HG02852 (cell line): Measurements from ENCODE around the gene SAMD11.
"Not testable (repeated sequence)": the region's sequence is repeated elsewhere in the genome, so short reads cannot be mapped to it uniquely, and the experiment has no call there.

Experiments
- ATAC-seq: cut with Tn5 transposase; IDR thresholded peaks from one replicate; pipeline ENCODE4 v1.9.1; 2021; ENCODE audit warnings: mild to moderate bottlenecking, moderate library complexity; ENCODE audit not compliant: unreplicated experiment

Gene SAMD11

DNA sequence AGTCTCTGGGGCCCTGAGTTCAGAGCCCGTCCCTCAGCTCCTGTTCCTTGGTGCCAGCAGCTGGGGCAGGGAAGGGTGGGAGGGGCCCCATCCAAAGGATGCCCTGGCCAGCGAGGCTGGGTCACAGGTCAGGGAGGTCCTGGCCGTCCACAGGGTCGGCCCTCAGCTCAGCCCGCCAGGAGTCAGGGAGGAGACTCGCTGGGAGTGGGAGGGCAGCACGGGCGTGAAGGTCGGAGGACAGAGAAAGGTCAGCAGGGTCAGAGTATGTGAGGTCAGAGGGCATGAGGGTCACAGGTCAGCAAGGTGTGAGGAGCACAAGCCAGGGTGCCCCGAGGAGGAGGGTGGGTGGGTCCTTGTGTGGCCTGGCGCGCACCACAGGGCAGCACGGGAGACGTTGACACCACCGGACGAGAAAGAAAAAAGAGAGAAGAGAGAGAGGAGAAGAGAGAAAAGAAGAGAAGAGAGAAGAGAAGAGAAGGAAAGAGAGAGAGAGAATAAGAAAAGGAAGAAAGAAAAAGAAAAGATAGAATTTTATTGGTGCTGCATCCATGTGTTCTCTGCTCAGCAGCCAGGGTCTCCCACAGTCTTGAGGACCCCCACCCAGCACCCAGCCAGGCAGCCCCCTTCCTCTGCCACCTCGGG is 51.1 kb downstream of the SAMD11 start:
- ATAC-seq = no peak

DNA sequence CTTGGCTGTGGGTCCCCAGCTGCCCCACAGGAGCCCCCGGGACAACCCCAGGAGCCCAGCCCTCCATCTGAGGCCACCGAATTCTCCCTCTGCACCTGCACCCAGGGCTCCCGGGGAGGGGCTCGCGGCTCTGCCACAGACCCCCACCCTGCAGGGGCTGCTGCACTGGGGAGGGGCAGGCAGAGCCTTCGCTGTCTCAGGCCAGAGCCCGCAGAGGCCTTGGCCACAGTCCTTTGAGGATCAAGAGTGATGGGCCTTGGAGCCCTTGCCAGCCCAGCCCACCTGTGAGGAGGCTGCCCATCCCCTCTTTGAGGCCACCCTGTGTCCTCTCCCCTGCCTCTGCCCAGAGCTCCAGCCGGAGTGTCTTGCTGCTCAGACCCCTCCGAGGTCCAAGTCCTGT is 51.6 kb downstream of the SAMD11 start:
- no peak for ATAC-seq

DNA sequence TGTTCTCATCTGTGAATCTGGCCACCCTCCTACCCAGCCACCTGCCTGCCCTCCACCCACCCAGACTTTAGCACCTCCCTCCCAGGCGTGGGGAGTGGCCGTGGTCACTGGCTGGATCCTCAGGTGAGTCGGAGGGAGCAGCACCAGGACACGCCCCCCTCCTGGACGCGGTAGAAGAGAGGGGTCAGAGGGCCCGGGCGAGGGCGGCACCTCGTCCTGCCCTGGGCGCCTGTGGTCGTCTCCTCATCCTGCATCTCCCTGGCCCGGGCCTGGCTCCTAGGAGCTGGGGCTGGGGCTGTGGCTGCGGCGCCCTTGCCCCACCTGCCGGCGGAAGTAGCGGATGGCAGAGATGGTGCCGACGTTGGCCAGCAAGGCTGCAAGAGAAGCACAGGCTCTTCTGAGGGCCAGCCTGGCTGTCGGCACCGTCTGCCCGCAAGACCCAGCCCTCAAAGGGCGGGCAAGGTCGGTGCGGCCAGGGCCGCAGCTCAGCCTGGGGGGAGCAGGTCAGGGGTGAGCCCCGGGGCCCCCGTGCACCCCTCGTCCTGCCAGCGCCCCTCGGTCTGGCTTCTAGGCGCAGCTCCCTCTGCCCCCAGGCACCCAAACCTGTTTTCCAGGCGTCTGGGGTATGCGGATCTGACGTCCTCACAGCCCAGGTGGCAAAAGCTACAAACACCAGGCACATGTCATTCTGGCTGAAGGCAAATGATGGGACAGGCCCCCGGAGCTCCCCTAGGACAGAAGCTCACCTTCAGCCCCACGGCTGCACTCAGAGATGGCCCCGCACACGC is 52.4 kb downstream of the SAMD11 start:
- no peak for ATAC-seq

DNA sequence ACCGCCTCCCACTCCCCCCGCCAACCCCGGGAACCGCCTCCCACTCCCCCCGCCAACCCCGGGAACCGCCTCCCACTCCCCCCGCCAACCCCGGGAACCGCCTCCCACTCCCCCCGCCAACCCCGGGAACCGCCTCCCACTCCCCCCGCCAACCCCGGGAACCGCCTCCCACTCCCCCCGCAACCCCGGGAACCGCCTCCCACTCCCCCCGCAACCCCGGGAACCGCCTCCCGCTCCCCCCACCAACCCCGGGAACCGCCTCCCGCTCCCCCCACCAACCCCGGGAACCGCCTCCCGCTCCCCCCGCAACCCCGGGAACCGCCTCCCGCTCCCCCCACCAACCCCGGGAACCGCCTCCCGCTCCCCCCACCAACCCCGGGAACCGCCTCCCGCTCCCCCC is 53.1 kb downstream of the SAMD11 start:
- not testable (repeated sequence) for ATAC-seq

DNA sequence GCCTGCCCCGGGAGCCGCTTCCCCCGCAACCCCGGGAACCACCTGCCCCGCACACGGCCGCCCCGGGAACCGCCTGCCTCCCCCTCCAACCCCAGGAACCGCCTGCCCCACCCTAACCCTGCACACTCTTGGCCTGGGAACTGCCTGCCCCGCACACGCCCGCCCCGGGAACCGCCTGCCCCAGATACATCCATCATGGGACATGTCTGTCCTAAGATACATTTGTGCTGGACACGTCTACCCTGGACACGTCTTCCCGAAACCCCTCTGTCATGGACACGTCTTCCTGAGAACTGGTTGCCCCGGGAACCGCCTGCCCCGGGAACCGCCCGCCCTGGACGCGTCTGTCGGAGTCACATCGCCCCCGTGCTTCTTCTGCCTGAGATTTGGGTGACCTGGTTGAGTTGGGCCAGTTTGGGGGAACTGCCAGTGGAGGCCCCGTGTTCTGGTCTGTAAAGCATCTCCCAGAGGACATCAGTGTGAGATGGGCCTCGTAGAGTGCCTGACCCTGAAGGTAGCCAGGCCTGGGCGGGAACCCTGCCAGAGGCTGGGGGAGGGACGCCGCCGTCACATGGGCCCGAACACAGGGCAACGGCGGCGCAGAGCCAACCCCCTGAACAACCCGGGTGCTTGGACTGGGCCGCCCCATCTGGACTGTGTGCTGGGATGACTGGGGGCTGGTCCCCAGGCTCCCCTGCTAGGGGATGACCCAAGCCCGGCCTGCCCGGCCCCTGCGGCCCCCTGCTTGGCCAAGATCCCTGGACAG is 54.5 kb downstream of the SAMD11 start:
- no peak for ATAC-seq

DNA sequence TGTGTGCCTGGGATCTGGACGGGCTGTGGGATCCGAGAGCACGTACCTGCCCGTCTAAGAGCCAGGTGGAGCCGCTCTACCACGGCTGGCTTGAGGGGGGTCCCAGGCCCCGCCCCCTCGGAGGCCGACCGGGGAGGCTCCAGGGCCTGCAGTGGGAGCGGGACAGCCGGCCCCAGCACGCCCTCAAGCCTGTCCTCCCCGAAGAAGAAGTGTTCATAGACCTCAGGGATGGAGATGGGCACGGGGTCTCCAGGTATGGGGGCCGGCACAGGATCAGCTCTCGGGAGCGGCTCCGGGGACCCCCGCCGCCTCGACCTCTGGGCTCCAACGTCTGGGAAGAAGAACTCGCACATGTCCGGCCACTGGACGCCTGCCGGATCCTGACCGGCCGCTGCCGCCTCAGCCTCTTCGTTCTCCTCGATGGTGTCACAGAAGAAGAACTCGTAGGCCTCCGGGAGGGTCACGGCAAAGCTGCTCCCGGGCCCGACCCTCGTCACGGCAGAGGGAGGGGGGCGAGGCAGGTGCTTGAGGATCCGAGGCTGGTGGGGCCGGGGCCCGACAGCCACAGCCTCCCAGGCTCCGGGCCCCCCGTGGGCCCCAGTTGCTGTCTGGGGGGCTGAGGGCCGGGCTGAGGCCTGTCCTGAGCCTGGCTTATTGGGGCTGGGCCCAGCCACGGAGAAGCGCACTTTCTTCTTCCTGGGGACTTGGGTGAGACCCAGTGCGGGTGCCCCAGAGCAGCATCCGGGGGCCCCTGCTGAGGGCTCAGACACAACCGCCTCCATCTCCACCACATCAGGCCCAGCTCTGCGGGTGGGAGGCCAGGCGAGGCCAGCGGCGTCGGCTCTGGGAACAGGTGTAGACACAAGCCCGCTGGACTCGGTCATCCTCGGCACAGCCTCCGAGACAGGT is 55.4 kb downstream of the SAMD11 start:
- no peak for ATAC-seq

DNA sequence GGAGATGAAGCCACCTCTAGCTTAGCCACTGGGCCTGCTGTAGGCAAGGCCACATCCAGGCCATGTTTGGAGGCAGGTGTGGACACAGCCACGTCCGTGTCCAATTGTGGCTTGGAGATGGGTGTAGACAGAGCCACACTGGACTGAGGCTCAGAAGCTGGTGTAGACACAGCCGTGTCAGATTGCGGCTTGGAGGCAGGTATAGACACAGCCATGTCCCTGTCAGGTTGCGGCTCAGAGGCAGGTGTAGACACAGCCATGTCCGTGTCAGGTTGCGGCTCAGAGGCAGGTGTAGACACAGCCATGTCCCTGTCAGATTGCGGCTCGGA is 56.0 kb downstream of the SAMD11 start:
- ATAC-seq = no peak

DNA sequence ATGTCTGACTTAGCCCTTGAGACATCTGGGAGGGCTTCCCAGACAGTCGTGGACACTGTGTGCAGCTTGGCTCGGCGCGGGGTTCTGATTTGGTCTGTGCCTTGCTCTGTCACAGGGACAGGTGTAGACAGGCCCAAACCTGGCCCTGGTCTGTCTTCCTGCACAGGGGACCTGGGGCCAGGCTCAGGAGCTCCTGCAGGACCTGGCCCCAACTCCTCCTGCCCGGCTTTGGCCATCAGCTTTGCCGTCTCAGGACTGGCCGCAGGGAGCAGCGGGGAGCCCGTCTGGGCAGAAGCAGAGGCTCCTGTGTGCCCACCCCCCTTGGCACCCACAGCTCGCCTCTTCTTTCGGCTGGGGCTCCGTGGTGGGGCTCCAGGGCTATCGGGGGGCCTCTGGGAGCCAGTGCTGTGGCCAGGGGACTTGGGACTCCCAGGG is 56.4 kb downstream of the SAMD11 start:
- ATAC-seq = no peak

DNA sequence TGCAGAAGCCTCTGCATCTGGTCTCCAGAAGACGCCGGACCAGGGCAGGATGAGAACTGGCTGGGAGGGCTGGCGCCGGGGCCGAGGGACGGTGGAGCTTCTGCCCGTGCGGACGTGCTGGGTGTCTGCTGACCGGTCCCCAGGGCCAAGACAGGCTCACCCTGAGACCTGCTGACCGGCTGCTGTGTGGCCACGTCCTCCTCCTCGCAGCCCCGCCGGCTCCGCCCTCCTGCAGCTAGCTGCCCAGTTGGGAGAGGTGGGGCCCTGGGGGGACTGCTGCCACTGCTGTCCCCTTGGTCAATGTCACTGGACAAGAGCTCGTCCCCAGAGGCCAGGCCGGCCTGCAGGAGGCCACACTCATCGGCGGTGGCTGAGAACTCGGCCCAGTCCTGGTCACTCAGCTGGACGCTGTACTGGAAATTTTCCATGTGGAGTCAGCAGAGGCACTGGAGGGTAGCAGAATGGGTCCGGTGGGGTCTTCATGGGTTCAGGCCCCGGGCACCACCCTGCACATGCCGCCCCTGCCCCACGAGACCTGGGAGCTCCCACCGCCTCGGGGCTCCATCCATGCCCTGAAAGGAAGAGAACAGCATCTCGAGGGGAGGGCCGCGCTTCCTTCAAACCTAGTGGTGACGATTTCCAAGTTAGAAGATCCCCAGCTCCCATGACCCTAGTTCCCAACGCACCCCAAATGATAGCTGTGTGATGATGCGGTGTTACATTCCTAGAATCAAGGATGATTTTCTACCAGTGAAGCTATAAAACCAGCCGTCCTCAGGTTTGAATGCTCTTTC is 57.1 kb downstream of the SAMD11 start:
- no peak for ATAC-seq

DNA sequence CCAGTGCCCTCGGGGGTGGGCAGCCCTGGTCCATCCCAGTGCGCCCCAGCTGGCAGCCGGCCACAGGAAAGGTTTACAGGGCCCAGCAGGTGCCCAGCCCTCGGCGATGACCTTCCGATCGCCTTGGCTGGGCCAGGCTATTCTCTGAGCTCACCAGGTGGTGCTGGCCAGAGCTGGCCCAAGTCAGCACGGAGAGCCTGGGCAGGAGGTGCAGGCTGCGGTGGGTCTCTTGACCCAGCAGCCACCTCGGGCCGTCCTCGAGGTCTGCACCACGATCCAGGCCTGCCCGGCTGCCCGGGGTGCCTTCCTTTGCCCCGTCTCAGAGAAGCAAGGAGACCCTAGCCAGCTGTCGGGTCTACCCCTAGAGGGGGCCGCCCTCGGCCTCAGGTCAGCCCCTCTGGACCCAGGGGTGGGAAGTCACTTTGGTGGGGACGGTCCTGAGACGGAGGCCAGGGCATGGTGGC is 57.8 kb downstream of the SAMD11 start:
- ATAC-seq = no peak

DNA sequence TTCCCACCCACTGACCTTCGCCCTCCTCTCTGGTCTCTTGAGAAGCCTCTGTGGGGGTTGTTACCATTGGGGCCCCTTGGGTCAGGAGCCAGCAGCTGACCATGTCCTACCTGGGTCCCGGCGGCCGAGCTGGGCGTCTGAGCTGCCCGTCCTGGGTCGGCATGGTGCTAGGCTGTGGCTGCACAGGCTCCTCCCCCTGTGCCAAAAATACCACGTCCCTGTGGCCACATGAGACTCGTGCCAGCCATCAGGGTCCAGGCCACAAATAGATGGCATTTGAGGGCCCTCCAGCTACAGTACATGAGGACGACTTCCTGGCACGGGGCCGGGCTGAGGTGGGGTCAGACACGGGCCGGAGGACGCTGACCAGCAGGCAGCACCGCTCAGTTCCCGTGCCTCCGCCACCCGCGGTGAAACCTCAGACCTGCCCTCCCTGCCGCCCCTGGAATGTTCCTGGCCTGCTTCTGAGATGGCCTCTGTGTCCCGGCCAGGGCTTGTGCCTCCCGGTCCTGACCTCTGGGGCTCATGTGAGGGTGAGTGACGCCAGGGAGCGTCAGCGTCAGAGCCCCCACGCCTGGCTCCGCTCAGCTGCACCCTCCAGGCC is 58.3 kb downstream of the SAMD11 start, which contains the start of gene PERM1:
TSS of gene PERM1 (minus strand) at position 139 of the 604 bp plus-strand sequence. CDS start 1,064 bp downstream, outside the sequence.
- no peak for ATAC-seq

DNA sequence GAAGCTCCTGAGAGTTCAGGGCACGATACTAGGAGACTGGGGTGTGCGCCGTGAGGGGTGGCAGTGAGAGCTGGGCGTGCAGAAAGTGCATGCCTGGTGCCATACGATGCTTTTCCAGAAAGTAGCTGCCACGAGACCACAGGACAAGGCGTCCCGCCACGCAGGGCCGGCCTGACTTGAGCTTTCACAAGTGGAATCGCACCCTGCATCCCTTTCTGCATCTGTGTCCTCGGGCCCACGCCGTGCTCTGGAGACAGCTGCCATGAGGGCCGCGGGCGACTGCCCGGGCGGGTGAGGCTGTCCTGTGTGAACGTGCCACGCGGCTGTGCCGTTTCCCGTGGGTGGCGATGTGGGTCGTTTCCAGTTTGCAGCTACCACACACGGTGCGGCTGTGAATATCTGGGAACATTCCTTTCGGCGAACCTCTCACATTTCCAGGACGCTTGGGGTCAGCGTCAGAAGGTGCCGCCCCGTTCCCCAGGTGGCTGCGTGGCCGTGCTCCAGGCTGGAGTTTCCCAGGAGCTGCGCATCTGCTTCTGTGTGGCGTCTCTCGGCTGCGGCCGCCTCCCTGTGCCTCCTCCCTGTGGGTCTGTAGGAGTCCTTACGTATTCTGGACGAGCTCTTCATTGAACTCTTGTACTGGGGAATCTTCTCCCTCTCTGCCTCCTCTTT is 59.2 kb downstream of the SAMD11 start:
- ATAC-seq = no peak

DNA sequence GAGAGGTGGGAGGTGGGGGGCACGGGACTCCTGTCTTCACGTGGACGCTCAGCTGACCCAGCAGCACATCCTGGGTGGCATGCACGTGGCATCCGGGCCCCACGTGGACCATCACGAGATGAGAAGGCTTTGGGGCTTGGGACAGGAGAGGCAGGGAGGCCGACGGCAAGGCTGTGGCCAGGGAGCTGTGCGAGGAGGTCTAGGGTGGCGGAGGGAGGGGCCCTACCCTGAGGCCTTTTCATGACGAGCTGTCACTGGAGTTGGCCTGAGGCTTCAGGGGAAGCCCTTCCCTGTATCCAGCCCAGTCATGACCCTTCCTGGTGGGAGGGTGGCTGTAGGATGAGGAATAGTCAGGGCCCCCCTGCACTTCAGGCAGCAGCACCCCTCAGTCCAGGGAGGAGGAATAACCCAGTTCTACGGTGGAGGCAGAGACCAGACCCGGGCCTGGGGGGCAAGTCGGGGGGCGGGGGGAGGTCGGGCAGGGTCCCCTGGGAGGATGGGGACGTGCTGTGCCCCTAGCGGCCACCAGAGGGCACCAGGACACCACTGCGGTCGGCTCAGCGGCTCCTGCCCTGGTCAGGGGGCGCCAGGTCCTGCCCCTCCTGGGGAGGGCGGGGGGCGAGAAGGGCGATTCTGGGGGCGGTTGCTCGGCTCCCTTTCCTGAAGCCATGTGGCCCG is 60.2 kb downstream of the SAMD11 start:
- no peak for ATAC-seq

DNA sequence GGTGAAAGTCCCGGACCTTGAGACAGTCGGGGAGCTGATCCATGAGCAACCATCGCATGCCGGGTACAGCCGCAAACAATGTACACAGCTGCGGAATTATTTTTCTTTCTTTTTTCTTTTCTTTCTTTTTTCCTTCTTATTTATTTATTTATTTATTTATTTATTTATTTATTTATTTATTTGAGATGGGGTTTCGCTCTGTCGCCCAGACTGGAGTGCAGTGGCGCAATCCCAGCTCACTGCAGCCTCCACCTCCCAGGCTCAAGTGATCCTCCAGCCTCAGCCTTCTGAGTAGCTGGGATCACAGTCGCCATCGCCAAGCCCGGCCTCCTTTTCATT is 60.7 kb downstream of the SAMD11 start:
- ATAC-seq = no peak

DNA sequence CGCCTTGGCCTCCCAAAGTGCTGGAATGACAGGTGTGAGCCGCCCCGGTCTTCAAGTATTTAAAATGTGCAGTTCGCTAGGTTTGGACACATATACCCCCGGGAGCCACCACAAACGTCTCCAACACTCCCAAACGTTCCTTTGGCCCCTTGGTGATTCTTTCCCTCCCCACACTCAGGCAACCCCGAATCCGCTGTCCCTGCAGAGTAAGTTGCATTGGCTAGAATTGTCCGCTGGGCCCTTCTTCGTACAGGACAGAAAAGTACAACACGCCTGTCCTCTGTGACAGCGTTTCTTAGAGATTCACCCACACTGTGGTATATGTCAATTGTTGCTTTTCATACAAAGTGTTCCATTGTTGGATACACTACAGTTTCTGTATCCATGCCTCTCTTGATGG is 61.4 kb downstream of the SAMD11 start:
- ATAC-seq = no peak

DNA sequence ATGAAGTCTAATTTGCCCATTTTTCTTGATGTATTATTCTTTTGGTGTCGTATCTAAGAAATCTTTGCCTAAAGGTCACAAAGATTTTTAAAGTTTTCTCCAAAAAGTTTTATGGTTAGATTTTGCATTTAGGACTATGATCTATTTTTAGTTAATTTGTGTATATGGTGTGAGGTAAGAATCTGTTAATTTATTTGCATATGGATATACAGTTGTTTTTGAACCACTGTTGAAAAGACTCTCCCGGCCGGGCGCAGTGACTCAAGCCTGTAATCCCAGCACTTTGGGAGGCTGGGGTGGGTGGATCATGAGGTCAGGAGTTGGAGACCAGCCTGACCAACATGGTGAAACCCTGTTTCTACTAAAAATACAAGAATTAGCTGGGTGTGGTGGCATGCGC is 64.3 kb downstream of the SAMD11 start:
- not testable (repeated sequence) for ATAC-seq

DNA sequence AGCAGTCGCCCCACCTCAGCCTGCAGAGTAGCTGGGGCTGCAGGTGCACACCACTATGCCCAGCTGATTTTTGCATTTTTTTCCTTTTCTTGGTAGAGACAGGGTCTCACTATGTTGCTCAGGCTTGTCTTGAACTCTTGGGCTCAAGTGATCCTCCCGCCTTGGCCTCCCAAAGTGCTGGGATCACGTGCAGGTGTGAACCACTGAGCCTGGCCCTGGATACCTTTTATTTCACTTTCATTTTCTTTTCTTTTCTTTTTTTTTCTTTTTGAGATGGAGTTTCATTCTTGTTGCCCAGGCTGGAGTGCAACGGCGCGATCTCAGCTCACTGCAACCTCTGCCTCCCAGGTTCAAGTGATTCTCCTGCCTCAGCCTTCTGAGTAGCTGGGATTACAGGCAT is 67.6 kb downstream of the SAMD11 start:
- ATAC-seq = not testable (repeated sequence)

DNA sequence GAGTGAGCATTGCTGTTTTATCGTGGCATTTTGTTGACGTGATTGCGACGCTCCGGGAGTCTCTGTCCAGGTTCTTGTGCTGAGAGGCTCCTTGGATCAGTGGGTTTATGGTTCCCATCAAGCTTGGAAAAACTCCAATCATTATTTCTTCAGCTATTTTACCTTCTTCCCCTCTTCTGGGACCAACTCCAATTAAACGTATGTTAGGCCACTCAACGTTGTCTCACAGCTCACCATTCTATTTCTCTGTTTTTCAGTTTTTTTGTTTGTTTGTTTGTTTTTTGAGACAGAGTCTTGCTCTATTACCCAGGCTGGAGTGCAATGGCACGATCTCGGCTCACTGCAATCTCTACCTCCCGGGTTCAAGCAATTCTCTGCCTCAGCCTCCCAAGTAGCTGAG is 68.2 kb downstream of the SAMD11 start:
- no peak for ATAC-seq
